HCT116 (cell line): Measurements from ENCODE around the gene TMEM47. TPM values are rescaled to one million over a fixed set of nuclear protein-coding genes. Genes with fewer than 3 reads are reported as not detected.

Experiments used
- ATAC-seq: fragments of 200-7000 bp; cut with Tn5 transposase; 2 replicates; pipeline ENCODE4 v1.9.1; 2020; ENCODE audit warnings: mild to moderate bottlenecking, moderate library complexity
- BruUV-seq: library from RNA; stranded (reverse); fragments of 400-500 nt; replicated peaks from 2 replicates; lab custom pipeline; 2021; lab: Mats Ljungman, UMichigan
- CTCF ChIA-PET: fragments of 300-600 bp; sonication (Branson Sonifier 250); formaldehyde crosslinking; loops from one replicate; lab custom pipeline; 2021; ENCODE audit warnings: antibody characterized with exemption; lab: Charles Lee
- POLR2A ChIA-PET: fragments of 300-600, 350-600 bp; sonication (Branson Sonifier 250); formaldehyde crosslinking; loops from one replicate; lab custom pipeline; 2021; ENCODE audit warnings: antibody characterized with exemption; lab: Charles Lee
- RAD21 ChIA-PET, 2 experiments: fragments of 300-600 bp; sonication (Branson Sonifier 250); formaldehyde crosslinking; loops; one replicate each; lab custom pipeline; 2023; ENCODE audit warnings: low total read pairs in 2 of 2; ENCODE audit not compliant: uncharacterized antibody in 2 of 2, unreplicated experiment in 2 of 2, low non-redundant PET in 1 of 2; lab: Charles Lee
- DNase-seq: peaks from one replicate; pipeline ENCODE4 v3.0.0-alpha.2; 2010; ENCODE audit warnings: low read depth, low spot score
- H2AFZ ChIP-seq: fragments of 200-600 bp; shearing (Covaris generic), sonication (generic); 2 replicates; pipeline ENCODE4 v1.6.1; 2017; ENCODE audit warnings: low read depth, mixed run types, mixed read lengths, antibody characterized with exemption, low read length; ENCODE audit not compliant: poor library complexity, severe bottlenecking
- H3K27ac ChIP-seq: 2 replicates; pipeline ENCODE4 v1.5.1; 2012; ENCODE audit warnings: low read depth, low read length
- H3K27me3 ChIP-seq: fragments of 200-600 bp; sonication (generic); 2 replicates; pipeline ENCODE4 v1.6.1; 2016; ENCODE audit warnings: mixed run types, low read length, mixed read lengths; ENCODE audit not compliant: insufficient read depth
- H3K36me3 ChIP-seq, 2 experiments: fragments of 200-500 bp in 1 of 2; fragments of 200-600 bp in 1 of 2; sonication (Bioruptor generic) in 1 of 2; sonication (generic) in 1 of 2; 2 replicates each; pipeline versions ENCODE4 v1.5.1 to v1.6.1; 2014 to 2016; ENCODE audit warnings: low read length in 2 of 2, inconsistent platforms in 1 of 2, mixed read lengths in 1 of 2, mixed run types in 1 of 2; ENCODE audit not compliant: insufficient read depth in 2 of 2, control insufficient read depth in 1 of 2
- H3K4me1 ChIP-seq, 2 experiments: fragments of 200-600 bp in 1 of 2; sonication (generic) in 1 of 2; 2 replicates each; pipeline versions ENCODE4 v1.5.1 to v1.6.1; 2012 to 2017; ENCODE audit warnings: low read length in 2 of 2, inconsistent platforms in 1 of 2, mild to moderate bottlenecking in 1 of 2, mixed read lengths in 1 of 2, mixed run types in 1 of 2, moderate library complexity in 1 of 2; ENCODE audit not compliant: insufficient read depth in 2 of 2, control insufficient read depth in 1 of 2
- H3K4me2 ChIP-seq: fragments of 200-600 bp; sonication (generic); 2 replicates; pipeline ENCODE4 v1.6.1; 2017; ENCODE audit warnings: mixed run types, low read length, mixed read lengths
- H3K4me3 ChIP-seq, 2 experiments: fragments of 200-600 bp in 1 of 2; sonication (generic) in 1 of 2; replicated peaks in 1 of 2; 2 replicates each; pipeline ENCODE4 v1.5.1; 2011 to 2016; ENCODE audit warnings: low read length in 2 of 2, control low read depth in 1 of 2, low read depth in 1 of 2, mild to moderate bottlenecking in 1 of 2, mixed read lengths in 1 of 2, mixed run types in 1 of 2
- H3K79me2 ChIP-seq: fragments of 200-600 bp; sonication (generic); 2 replicates; pipeline ENCODE4 v1.6.1; 2017; ENCODE audit warnings: mild to moderate bottlenecking, mixed run types, low read length, moderate library complexity, mixed read lengths; ENCODE audit not compliant: insufficient read depth
- H3K9ac ChIP-seq: fragments of 200-600 bp; sonication (generic); 2 replicates; pipeline ENCODE4 v1.6.1; 2016; ENCODE audit warnings: low read length, mixed read lengths
- H3K9me2 ChIP-seq: fragments of 200-600 bp; sonication (generic), shearing (Covaris generic); 2 replicates; pipeline ENCODE4 v1.6.1; 2017; ENCODE audit warnings: mixed run types, mild to moderate bottlenecking, moderate library complexity; ENCODE audit not compliant: insufficient read depth
- H3K9me3 ChIP-seq, 2 experiments: fragments of 200-500 bp in 1 of 2; fragments of 200-600 bp in 1 of 2; sonication (Bioruptor generic) in 1 of 2; sonication (generic) in 1 of 2; 2 replicates each; pipeline ENCODE4 v1.6.1; 2014 to 2017; ENCODE audit warnings: low read length in 2 of 2, mixed read lengths in 2 of 2, inconsistent platforms in 1 of 2, low read depth in 1 of 2, mild to moderate bottlenecking in 1 of 2, mixed run types in 1 of 2, moderate library complexity in 1 of 2; ENCODE audit not compliant: control insufficient read depth in 1 of 2, insufficient read depth in 1 of 2
- H4K20me1 ChIP-seq: fragments of 200-600 bp; sonication (generic), shearing (Covaris generic); 2 replicates; pipeline ENCODE4 v1.6.1; 2017; ENCODE audit warnings: mixed run types, mild to moderate bottlenecking, moderate library complexity; ENCODE audit not compliant: insufficient read depth
- ELF1 ChIP-seq: IDR thresholded peaks from 2 replicates; pipeline ENCODE4 v1.6.1; 2012; ENCODE audit warnings: low read depth, borderline replicate concordance
- JUND ChIP-seq: IDR thresholded peaks from 2 replicates; pipeline ENCODE4 v1.6.1; 2012
- POLR2AphosphoS5 ChIP-seq: IDR thresholded peaks from 2 replicates; pipeline ENCODE4 v1.6.1; 2011; ENCODE audit warnings: mild to moderate bottlenecking, low read depth, low read length, moderate library complexity
- RAD21 ChIP-seq: IDR thresholded peaks from 2 replicates; pipeline ENCODE4 v1.6.1; 2012; ENCODE audit warnings: low read depth, mild to moderate bottlenecking
- SP1 ChIP-seq: IDR thresholded peaks from 2 replicates; pipeline ENCODE4 v1.6.1; 2012; ENCODE audit warnings: low read depth
- ZFX ChIP-seq: fragments of 450-650 bp; IDR thresholded peaks from 2 replicates; pipeline ENCODE4 v1.6.1; 2017
- intact Hi-C: fragments of 100-400 bp; cut with micrococcal nuclease; formaldehyde crosslinking; loops from 2 replicates; pipeline ENCODE4 v1.10.0; 2022
- total RNA-seq: library from RNA; stranded (reverse); gene quantifications from one replicate; pipeline ENCODE4 v1.2.1, GENCODE V29; 2021; ENCODE audit not compliant: unreplicated experiment
- TF ChIP-seq, protein P1 (sequence below): IDR thresholded peaks from 2 replicates; pipeline ENCODE4 v1.6.1; 2012; ENCODE audit warnings: low read depth
- TF ChIP-seq, protein P2 (sequence below), 3 experiments: fragments of 200-600 bp in 1 of 3; sonication (generic) in 1 of 3; IDR thresholded peaks in 2 of 3; conservative IDR thresholded peaks in 1 of 3; 2 replicates each; pipeline ENCODE4 v1.5.1; 2012 to 2017; ENCODE audit warnings: low read depth in 2 of 3, low read length in 2 of 3, antibody characterized with exemption in 1 of 3, borderline replicate concordance in 1 of 3, control low read depth in 1 of 3, mild to moderate bottlenecking in 1 of 3, mixed read lengths in 1 of 3, mixed run types in 1 of 3, moderate library complexity in 1 of 3; ENCODE audit not compliant: insufficient read depth in 1 of 3
- TF ChIP-seq, protein P3 (sequence below): IDR thresholded peaks from 2 replicates; pipeline ENCODE4 v1.6.1; 2012

TMEM47 gene
- total RNA-seq, 1 experiment from 2014 or later, result 0.10 TPM

DNA sequence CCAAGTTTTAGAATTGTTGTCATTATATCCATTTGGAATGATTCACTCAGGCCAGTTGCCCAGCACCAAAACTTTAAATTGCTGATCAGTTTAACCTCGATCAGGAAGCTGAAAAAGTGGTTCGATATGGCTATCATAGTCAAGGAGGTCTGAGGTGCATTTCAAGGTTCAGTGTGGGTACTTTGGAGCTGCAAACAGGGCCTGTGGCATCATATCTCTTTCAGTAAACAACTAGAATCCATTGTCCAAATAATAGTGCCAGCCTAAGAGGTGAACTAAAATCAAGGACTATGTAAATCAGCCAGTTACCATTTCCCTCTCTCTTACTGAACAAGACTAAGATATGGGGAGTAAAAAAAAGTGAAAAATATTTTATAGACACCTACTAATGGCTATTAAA is 14.2 kb downstream of the TMEM47 start:
- Histone ChIP-seq H4K20me1 (no peaks in the 10 kb centered on the region), H3K4me2 (no peak overlapping the region), H3K79me2 (no peaks in the 10 kb centered on the region), H3K27ac (no peak overlapping the region), H3K9me2 (no peaks in the 10 kb centered on the region), H3K36me3 (no peaks in the 10 kb centered on the region), H3K4me3 (no peak overlapping the region), H3K9ac (no peak overlapping the region), H3K4me1 (no peaks in the 10 kb centered on the region), H3K27me3 (no peaks in the 10 kb centered on the region), H2AFZ (no peak overlapping the region), H3K9me3 (no peaks in the 10 kb centered on the region)
- ATAC-seq (no peak), DNase-seq (no peak)
- ChIA-PET CTCF (no interaction called here), POLR2A (no interaction called here), RAD21 (no interaction called here)
- no TSS peak for BruUV-seq
- TF ChIP-seq, protein P1, sequence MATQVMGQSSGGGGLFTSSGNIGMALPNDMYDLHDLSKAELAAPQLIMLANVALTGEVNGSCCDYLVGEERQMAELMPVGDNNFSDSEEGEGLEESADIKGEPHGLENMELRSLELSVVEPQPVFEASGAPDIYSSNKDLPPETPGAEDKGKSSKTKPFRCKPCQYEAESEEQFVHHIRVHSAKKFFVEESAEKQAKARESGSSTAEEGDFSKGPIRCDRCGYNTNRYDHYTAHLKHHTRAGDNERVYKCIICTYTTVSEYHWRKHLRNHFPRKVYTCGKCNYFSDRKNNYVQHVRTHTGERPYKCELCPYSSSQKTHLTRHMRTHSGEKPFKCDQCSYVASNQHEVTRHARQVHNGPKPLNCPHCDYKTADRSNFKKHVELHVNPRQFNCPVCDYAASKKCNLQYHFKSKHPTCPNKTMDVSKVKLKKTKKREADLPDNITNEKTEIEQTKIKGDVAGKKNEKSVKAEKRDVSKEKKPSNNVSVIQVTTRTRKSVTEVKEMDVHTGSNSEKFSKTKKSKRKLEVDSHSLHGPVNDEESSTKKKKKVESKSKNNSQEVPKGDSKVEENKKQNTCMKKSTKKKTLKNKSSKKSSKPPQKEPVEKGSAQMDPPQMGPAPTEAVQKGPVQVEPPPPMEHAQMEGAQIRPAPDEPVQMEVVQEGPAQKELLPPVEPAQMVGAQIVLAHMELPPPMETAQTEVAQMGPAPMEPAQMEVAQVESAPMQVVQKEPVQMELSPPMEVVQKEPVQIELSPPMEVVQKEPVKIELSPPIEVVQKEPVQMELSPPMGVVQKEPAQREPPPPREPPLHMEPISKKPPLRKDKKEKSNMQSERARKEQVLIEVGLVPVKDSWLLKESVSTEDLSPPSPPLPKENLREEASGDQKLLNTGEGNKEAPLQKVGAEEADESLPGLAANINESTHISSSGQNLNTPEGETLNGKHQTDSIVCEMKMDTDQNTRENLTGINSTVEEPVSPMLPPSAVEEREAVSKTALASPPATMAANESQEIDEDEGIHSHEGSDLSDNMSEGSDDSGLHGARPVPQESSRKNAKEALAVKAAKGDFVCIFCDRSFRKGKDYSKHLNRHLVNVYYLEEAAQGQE, result no peak
- TF ChIP-seq ZFX (no peak), ELF1 (no peak), JUND (no peak), POLR2AphosphoS5 (no peak), RAD21 (no peak), SP1 (no peak)
- intact Hi-C loops, result no loop called here

DNA sequence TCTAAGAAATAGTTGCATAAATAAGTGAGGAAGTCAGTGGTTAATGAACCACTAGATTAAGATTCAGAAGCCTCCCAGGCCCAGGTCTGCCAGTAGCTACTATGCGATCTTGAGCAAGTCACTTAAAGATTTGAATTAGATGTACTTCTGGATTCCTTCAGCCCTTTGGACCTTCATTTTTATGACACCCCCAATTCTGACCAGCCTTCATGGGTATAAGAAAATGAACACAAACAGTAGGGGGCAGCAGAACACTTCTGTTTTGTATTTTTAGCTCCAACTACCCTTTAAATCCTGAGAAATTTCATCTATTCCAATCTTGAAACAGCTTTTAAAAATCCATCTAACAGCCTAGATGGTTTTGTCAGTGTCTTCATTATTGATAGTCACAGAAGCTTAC is 19.0 kb downstream of the TMEM47 start:
- intact Hi-C loops, result no loop called here
- H3K79me2 ChIP-seq, result no peaks in the 10 kb centered on the region
- ChIA-PET RAD21 (no interaction called here), POLR2A (no interaction called here)
- ATAC-seq, result no peak
- no peaks in the 10 kb centered on the region for H3K27me3 ChIP-seq
- H3K9me2 ChIP-seq, result no peaks in the 10 kb centered on the region
- H3K9ac ChIP-seq, result no peak overlapping the region
- no peak overlapping the region for H3K4me2 ChIP-seq
- H3K27ac ChIP-seq, result no peak overlapping the region
- H2AFZ ChIP-seq, result no peak overlapping the region
- H3K9me3 ChIP-seq, result no peaks in the 10 kb centered on the region
- H3K4me1 ChIP-seq, result no peaks in the 10 kb centered on the region
- no peak for TF ChIP-seq SP1
- TF ChIP-seq, protein P2, sequence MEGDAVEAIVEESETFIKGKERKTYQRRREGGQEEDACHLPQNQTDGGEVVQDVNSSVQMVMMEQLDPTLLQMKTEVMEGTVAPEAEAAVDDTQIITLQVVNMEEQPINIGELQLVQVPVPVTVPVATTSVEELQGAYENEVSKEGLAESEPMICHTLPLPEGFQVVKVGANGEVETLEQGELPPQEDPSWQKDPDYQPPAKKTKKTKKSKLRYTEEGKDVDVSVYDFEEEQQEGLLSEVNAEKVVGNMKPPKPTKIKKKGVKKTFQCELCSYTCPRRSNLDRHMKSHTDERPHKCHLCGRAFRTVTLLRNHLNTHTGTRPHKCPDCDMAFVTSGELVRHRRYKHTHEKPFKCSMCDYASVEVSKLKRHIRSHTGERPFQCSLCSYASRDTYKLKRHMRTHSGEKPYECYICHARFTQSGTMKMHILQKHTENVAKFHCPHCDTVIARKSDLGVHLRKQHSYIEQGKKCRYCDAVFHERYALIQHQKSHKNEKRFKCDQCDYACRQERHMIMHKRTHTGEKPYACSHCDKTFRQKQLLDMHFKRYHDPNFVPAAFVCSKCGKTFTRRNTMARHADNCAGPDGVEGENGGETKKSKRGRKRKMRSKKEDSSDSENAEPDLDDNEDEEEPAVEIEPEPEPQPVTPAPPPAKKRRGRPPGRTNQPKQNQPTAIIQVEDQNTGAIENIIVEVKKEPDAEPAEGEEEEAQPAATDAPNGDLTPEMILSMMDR (IDR thresholded peaks at IDR 0.05 in 2 of 3, conservative IDR thresholded peaks at IDR 0.05 in 1 of 3; ENCODE audit: borderline replicate concordance in 1 of 3, insufficient read depth in 1 of 3, low read depth in 2 of 3, low read length in 2 of 3), result 0 out of 6 replicates have a peak, but pooled peaks of 1 of the 3 experiments have one; percentile 2
- TF ChIP-seq, protein P3, sequence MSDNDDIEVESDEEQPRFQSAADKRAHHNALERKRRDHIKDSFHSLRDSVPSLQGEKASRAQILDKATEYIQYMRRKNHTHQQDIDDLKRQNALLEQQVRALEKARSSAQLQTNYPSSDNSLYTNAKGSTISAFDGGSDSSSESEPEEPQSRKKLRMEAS, result no peak
- TF ChIP-seq, all 23 proteins: peak for 1
- no peak overlapping the region for H3K4me3 ChIP-seq
- H4K20me1 ChIP-seq, result no peaks in the 10 kb centered on the region
- CTCF ChIA-PET, result no interaction called here
- no peak for DNase-seq
- BruUV-seq, result no TSS peak
- no peaks in the 10 kb centered on the region for H3K36me3 ChIP-seq
